NB4 (cell line): ENCODE measurements around the gene ERICH6.
A peak's percentile ranks its signal among the peaks of the same experiment; 100 is the strongest.

Source experiments
- DNase-seq: peaks from one replicate; pipeline ENCODE4 v3.0.0; 2010; ENCODE audit warnings: low read depth
- H3K4me3 ChIP-seq: one replicate; pipeline ENCODE4 v1.5.1; 2011; ENCODE audit warnings: mild to moderate bottlenecking, low read depth, low read length, moderate library complexity
- MYC ChIP-seq: IDR thresholded peaks from 2 replicates; pipeline ENCODE4 v1.6.1; 2011; ENCODE audit warnings: low read depth, low read length
- POLR2A ChIP-seq: IDR thresholded peaks from 2 replicates; pipeline ENCODE4 v1.6.1; 2011; ENCODE audit warnings: mild to moderate bottlenecking; ENCODE audit not compliant: insufficient read length; ENCODE audit errors: extremely low read depth
- TF ChIP-seq, protein P1 (sequence below): IDR thresholded peaks from one replicate; pipeline ENCODE4 v1.5.1; 2012; ENCODE audit warnings: low read depth, low read length
- TF ChIP-seq, protein P2 (sequence below): IDR thresholded peaks from 2 replicates; pipeline ENCODE4 v1.6.1; 2011; ENCODE audit warnings: low read depth, low read length

Gene ERICH6

DNA sequence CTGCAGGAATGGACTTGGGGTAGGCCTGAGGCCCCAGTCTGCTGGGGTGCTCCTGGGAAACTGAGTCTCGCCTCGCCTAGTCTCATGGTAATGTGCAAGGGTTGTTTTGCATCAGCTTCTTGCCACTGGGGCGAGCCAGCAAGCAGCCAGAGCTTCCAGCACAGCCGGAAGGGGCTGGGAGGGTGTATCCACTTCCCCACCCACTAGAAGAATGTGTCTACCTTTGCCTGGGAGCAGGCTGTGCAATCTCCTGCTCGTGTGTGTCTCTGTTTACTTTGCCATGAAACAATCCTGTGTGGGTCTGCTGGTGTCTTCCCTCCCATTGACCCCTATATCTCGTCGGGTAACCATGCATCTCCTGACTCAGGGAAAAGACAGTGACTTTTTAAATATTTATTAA lies 21.8 kb upstream of the ERICH6 start:
- no peak overlapping the region for H3K4me3 ChIP-seq
- no peak for TF ChIP-seq POLR2A
- TF ChIP-seq, protein P1, sequence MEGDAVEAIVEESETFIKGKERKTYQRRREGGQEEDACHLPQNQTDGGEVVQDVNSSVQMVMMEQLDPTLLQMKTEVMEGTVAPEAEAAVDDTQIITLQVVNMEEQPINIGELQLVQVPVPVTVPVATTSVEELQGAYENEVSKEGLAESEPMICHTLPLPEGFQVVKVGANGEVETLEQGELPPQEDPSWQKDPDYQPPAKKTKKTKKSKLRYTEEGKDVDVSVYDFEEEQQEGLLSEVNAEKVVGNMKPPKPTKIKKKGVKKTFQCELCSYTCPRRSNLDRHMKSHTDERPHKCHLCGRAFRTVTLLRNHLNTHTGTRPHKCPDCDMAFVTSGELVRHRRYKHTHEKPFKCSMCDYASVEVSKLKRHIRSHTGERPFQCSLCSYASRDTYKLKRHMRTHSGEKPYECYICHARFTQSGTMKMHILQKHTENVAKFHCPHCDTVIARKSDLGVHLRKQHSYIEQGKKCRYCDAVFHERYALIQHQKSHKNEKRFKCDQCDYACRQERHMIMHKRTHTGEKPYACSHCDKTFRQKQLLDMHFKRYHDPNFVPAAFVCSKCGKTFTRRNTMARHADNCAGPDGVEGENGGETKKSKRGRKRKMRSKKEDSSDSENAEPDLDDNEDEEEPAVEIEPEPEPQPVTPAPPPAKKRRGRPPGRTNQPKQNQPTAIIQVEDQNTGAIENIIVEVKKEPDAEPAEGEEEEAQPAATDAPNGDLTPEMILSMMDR: no peak
- TF ChIP-seq MYC: no peak
- TF ChIP-seq, protein P2, sequence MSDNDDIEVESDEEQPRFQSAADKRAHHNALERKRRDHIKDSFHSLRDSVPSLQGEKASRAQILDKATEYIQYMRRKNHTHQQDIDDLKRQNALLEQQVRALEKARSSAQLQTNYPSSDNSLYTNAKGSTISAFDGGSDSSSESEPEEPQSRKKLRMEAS: no peak
- DNase-seq: no peak

DNA sequence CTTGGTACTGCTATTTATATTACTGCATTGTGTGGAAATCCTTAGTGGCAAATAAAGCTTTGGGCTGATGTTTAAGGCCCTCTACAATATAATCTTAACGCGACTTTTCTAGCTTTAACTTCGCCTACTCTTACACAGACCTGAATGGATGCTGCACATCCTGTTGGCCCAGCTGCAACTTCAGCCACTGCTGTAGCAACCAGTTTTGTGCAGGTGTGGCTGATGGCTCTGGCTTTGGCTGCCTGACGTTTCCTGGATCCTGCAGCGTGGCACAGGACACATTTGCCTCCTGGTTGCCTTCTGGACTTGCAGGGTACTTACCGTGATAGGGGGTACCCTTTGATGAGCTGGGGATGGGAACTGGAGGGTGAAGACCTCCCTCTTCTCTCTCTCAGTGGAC lies 20.2 kb upstream of the ERICH6 start:
- TF ChIP-seq MYC: no peak
- TF ChIP-seq POLR2A: no peak
- TF ChIP-seq, protein P1: no peak
- TF ChIP-seq, protein P2: no peak
- no peak for DNase-seq
- no peak overlapping the region for H3K4me3 ChIP-seq

DNA sequence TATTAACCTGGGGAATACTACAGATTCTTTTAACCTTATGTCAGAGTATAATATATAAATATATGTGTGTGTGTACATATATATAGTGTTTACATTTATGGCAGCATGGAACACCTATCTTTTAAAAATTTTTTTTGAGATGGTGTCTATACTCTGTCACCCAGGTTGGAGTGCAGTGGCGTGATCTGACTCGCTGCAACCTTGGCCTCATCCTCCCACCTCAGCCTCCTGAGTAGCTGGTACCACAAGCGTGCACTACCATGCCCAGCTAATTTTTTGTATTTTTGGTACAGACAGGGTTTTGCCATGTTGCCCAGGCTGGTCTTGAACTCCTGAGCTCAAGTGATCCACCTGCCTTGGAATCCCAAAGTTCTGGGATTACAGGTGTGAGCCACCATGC lies 18.5 kb upstream of the ERICH6 start:
- DNase-seq: no peak
- H3K4me3 ChIP-seq: no peak overlapping the region
- TF ChIP-seq MYC (no peak), POLR2A (no peak)
- TF ChIP-seq, protein P1: no peak
- TF ChIP-seq, protein P2: no peak

DNA sequence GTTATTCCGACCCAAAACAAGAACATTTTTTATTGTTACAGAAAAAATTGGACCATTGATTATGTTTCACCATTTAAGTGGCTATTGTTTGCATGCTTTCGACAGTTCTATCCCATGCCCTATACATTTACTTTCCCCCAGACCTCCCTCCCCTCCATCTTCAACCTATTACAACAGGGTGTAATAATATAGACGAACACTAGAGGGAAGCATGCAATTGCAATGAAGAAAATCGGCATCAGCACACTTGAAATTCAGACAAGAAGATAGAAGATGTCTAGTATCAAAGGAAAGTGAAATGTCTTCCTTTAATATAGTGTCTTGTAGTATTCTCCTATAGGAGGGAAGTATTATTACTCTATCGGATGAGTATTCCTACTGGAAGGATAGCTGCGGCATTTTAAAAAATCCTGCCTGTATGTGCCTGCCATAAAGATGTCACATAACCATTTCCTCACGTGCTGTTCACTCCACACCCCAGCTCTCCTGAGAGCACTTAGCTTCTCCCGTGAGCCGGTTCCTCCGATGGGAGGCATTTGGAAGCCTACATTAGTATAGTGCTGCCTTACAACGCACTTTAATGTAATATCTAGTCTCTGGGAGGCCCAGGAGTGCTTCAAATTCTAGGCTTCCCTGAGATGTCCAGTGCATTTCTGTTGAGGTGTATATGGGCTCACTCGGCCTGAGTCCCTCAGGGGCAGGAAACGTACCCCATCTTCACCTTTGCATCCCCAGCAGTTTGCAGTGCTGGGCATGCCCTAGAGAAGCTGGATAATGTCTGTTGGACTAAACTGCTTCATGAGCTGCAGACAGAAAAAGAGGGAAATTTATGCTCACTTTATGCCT lies 17.8 kb upstream of the ERICH6 start:
- DNase-seq: peak; percentile 68

DNA sequence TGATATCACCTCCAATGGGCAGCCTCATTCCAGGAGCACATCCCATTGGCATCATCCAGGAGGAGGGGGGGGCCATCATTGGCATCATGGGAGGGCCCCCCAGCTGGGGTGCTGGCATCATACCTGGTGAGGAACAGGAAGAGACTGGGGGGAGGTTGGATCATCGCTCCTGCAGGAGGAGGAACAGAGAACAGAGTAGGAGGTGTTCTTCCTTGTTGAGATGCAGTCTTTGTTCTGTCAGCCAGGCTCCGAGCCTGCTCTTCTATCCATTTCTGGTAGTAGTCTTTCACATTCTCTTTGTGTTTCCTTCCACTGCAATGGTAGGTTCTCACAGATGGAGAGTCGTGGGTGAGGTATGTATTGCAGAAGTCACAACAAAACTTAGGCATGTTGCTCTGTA lies 16.7 kb upstream of the ERICH6 start:
- no peak for TF ChIP-seq POLR2A
- TF ChIP-seq, protein P1: no peak
- DNase-seq: no peak
- H3K4me3 ChIP-seq: no peak overlapping the region

More for the DNA sequence above, 17.8 kb upstream of the ERICH6 start:
- no peak overlapping the region for H3K4me3 ChIP-seq
- TF ChIP-seq POLR2A: no peak
- no peak; the same call in 1 of the 2 replicates for TF ChIP-seq MYC
- TF ChIP-seq, protein P2: 0 out of 2 replicates have a peak, but pooled peaks have one; percentile 33
- TF ChIP-seq, protein P1: peak; percentile 59
